ENCODE data around the gene ATXN7L1.
"Not testable (repeated sequence)": the region's sequence is repeated elsewhere in the genome, so short reads cannot be mapped to it uniquely, and the experiment has no call there.

Gene ATXN7L1

DNA sequence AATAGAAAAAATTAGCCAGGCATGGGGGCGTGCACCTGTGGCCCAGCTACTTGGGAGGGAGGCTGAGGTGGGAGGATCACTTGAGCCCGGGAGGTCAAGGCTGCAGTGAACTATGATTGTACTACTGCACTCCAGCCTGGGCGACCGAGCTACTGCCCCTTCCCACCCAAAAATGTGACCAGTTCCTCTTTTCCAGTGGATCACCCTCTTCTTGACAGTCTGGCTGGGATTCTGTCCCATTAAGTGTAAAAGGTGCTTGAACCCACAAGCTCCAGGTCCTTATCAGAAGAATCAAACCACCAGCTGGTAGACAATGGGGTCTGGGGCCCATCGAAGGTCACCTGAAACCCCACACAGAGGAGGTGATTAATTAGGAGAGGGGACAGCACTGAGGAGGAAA lies 14.1 kb downstream of the ATXN7L1 start:
- no peak for DNase-seq (ENCODE audit: low read depth, low spot score)
- Histone ChIP-seq H3K36me3 (ENCODE audit: control insufficient read depth, insufficient read depth, low read length) (no peaks in the 10 kb centered on the region), H3K27ac (ENCODE audit: low read length) (no peak overlapping the region), H3K27me3 (ENCODE audit: control insufficient read depth, insufficient read depth, low read length) (no peaks in the 10 kb centered on the region), H3K4me1 (ENCODE audit: control insufficient read depth, insufficient read depth, low read length) (peaks cover 8% of the 10 kb centered on the region), H3K9me3 (ENCODE audit: control insufficient read depth, insufficient read depth, low read length) (no peaks in the 10 kb centered on the region), H3K4me3 (ENCODE audit: low read length) (no peak overlapping the region)
- WGBS (ENCODE audit: insufficient coverage, insufficient read length) = no CpG with 5 or more reads among the region's 5 CpGs

DNA sequence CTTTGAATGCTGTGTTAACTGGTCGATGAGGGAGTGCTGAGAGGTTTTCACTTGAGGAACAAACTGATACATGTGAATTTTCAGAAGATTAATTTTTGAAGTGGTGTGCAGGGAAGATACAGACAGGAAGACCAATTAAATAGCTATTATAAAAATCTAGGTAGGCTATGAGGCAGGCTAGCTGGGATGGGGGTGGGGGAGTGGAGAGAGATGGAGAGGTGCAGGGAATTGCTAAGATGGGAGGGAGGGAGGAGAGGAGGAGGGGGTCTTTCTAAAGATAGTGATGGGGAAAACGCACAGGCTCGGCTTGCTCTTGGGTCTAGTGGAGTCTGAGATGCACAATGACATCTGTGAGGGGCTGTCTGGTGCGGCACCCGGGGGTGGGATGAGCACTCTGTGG lies 15.2 kb downstream of the ATXN7L1 start:
- no peaks in the 10 kb centered on the region for H3K36me3 ChIP-seq (ENCODE audit: control insufficient read depth, insufficient read depth, low read length)
- DNase-seq (ENCODE audit: low read depth, low spot score) = no peak
- WGBS (ENCODE audit: insufficient coverage, insufficient read length) = no CpG with 5 or more reads among the region's 5 CpGs
- H3K27me3 ChIP-seq (ENCODE audit: control insufficient read depth, insufficient read depth, low read length) = no peaks in the 10 kb centered on the region
- H3K9me3 ChIP-seq (ENCODE audit: control insufficient read depth, insufficient read depth, low read length) = no peaks in the 10 kb centered on the region
- no peak overlapping the region for H3K27ac ChIP-seq (ENCODE audit: low read length)
- H3K4me1 ChIP-seq (ENCODE audit: control insufficient read depth, insufficient read depth, low read length) = peaks cover 9% of the 10 kb centered on the region
- H3K4me3 ChIP-seq (ENCODE audit: low read length) = no peak overlapping the region

DNA sequence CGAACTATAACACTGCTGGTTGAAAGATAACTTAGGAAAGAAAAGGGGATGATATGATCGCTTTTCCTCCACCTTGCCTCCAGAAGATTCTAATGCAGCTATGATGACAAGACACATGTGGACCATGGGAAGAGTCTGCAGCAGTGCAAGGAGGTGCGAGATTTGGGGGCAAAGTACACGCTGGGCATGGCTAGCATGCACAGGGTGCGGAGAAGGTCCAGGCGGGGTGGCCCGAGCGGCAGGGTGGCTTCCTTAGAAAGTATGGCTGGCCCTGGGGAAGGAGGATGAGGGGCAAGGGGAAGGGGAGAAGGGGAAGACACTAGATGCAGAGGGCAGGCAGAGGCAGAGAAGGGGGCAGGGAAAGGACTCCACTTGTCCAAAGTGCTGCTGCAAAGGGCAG lies 15.6 kb downstream of the ATXN7L1 start:
- no peaks in the 10 kb centered on the region for H3K27me3 ChIP-seq (ENCODE audit: control insufficient read depth, insufficient read depth, low read length)
- H3K4me1 ChIP-seq (ENCODE audit: control insufficient read depth, insufficient read depth, low read length) = peaks cover 9% of the 10 kb centered on the region
- H3K27ac ChIP-seq (ENCODE audit: low read length) = no peak overlapping the region
- no peaks in the 10 kb centered on the region for H3K9me3 ChIP-seq (ENCODE audit: control insufficient read depth, insufficient read depth, low read length)
- no peak for DNase-seq (ENCODE audit: low read depth, low spot score)
- no peaks in the 10 kb centered on the region for H3K36me3 ChIP-seq (ENCODE audit: control insufficient read depth, insufficient read depth, low read length)
- no CpG with 5 or more reads among the region's 8 CpGs for WGBS (ENCODE audit: insufficient coverage, insufficient read length)
- no peak overlapping the region for H3K4me3 ChIP-seq (ENCODE audit: low read length)

DNA sequence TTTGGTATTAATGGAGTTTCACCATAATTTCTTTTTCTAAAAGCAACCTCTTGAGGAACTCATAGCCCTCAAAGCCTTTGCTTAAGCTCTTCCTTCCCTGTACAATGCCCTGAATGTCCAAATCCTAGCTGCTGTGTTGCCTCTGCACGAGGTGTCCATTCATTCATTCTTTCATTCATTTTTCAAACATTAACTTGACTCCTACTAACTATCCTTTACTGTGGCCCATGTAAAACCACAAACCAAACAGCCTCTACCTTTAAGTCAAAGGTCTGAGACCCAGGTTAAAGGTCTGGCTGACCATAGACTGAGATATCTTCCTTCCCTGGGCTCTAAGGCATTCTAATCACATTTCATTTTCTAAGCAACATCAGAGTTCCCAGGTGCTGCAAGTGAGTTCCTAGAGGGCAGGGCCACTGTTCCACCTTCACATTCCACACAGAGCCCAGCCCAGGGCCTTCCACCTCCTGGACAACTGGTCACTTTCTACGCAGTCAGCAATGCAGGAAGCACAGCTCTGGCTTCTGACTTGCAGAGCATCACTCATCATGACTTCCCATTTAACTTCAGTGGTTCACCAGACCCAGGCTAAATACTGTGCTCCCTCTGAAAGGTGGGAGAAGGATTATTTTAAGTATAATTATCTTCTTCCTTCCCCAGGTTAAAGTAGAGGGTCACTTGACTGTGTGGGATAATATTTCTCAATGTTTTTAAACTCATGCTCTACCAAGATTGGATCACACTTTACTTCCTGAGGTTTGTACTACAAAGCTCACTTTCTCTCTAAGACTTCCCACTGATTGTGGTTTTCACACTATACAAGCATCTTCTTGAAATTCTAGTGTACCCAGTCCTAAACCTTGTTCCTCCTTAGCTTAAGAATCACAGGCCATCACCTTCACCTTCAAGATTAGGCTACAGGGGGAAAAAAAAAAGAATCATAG lies 19.1 kb downstream of the ATXN7L1 start:
- no peaks in the 10 kb centered on the region for H3K9me3 ChIP-seq (ENCODE audit: control insufficient read depth, insufficient read depth, low read length)
- no peak overlapping the region for H3K4me3 ChIP-seq (ENCODE audit: low read length)
- no peaks in the 10 kb centered on the region for H3K36me3 ChIP-seq (ENCODE audit: control insufficient read depth, insufficient read depth, low read length)
- no peak overlapping the region for H3K27ac ChIP-seq (ENCODE audit: low read length)
- no peaks in the 10 kb centered on the region for H3K27me3 ChIP-seq (ENCODE audit: control insufficient read depth, insufficient read depth, low read length)
- H3K4me1 ChIP-seq (ENCODE audit: control insufficient read depth, insufficient read depth, low read length) = peaks cover 7% of the 10 kb centered on the region
- WGBS (ENCODE audit: insufficient coverage, insufficient read length) = no CpG with 5 or more reads among the region's 2 CpGs
- no peak for DNase-seq (ENCODE audit: low read depth, low spot score)

DNA sequence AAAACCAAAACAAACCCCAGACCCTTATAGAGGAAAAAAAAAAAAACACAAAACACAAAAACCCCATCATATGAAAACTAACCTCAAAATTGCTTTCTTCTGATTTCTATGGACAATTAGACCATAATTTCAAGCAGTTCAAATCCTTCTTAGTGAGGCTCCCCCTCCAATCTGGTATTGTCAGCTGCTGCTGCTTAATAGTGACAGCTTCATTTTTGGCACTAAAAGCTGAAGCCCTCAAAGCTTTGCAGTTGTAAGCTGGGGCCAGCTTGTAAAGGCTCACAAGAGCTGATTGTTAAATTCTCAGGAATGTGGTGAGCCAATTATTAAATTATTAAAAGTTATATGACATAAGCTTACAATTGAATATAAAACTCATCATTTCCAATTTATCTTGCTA lies 21.9 kb downstream of the ATXN7L1 start:
- no peaks in the 10 kb centered on the region for H3K9me3 ChIP-seq (ENCODE audit: control insufficient read depth, insufficient read depth, low read length)
- H3K27me3 ChIP-seq (ENCODE audit: control insufficient read depth, insufficient read depth, low read length) = no peaks in the 10 kb centered on the region
- H3K4me3 ChIP-seq (ENCODE audit: low read length) = no peak overlapping the region
- H3K36me3 ChIP-seq (ENCODE audit: control insufficient read depth, insufficient read depth, low read length) = no peaks in the 10 kb centered on the region
- DNase-seq (ENCODE audit: low read depth, low spot score) = no peak
- H3K4me1 ChIP-seq (ENCODE audit: control insufficient read depth, insufficient read depth, low read length) = peaks cover 8% of the 10 kb centered on the region
- no peak overlapping the region for H3K27ac ChIP-seq (ENCODE audit: low read length)

DNA sequence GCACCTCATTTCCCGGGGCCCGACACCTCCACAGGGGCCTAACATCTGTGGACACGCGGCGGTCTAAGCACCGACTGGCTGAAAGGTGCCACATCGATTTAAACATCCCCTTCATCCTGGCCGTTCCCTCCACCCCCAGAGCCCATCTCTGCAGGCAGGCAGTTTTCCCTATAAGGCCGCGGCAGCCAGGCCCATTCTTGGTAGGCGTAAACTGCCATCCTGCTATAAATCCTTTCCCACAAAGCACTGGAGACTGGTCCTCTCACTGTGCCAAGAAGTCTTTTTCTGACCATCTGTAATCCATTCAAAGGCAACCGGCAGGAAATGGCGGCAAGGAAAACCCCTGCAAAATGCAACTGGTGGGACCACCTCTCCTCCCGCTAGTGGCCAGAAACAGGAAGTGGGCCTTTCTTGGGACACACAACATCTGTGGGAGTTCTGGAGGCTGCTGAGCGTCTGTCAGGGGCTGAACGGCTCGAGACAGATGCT lies 22.4 kb downstream of the ATXN7L1 start:
- H3K4me1 ChIP-seq (ENCODE audit: control insufficient read depth, insufficient read depth, low read length) = peaks cover 10% of the 10 kb centered on the region
- WGBS (ENCODE audit: insufficient coverage, insufficient read length) = no CpG with 5 or more reads among the region's 17 CpGs
- no peaks in the 10 kb centered on the region for H3K36me3 ChIP-seq (ENCODE audit: control insufficient read depth, insufficient read depth, low read length)
- no peak overlapping the region for H3K27ac ChIP-seq (ENCODE audit: low read length)
- no peak for DNase-seq (ENCODE audit: low read depth, low spot score)
- no peaks in the 10 kb centered on the region for H3K9me3 ChIP-seq (ENCODE audit: control insufficient read depth, insufficient read depth, low read length)
- H3K27me3 ChIP-seq (ENCODE audit: control insufficient read depth, insufficient read depth, low read length) = no peaks in the 10 kb centered on the region
- H3K4me3 ChIP-seq (ENCODE audit: low read length) = no peak overlapping the region

DNA sequence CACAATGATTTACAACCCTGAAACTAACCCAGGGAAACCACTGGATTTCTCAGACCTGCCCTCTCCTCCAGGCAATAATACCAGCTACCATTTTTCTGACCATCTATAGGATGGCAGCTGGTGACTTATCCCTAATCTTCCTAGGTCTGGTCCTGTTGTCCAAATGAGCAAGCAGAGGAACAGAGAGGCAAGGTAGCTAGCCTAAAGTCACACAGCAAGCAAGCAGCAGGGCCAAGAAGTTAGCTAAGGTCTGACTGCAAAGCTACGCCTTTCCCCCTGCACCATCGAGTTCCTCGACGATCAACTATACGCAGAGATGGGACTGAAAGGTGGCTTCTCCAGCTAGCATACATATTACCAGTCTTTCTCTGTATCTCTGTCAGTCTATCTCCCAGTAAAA lies 25.3 kb downstream of the ATXN7L1 start:
- H3K27me3 ChIP-seq (ENCODE audit: control insufficient read depth, insufficient read depth, low read length) = no peaks in the 10 kb centered on the region
- no peak overlapping the region for H3K4me3 ChIP-seq (ENCODE audit: low read length)
- H3K36me3 ChIP-seq (ENCODE audit: control insufficient read depth, insufficient read depth, low read length) = no peaks in the 10 kb centered on the region
- no peaks in the 10 kb centered on the region for H3K9me3 ChIP-seq (ENCODE audit: control insufficient read depth, insufficient read depth, low read length)
- no CpG with 5 or more reads among the region's 5 CpGs for WGBS (ENCODE audit: insufficient coverage, insufficient read length)
- no peak for DNase-seq (ENCODE audit: low read depth, low spot score)
- H3K27ac ChIP-seq (ENCODE audit: low read length) = no peak overlapping the region
- peaks cover 9% of the 10 kb centered on the region for H3K4me1 ChIP-seq (ENCODE audit: control insufficient read depth, insufficient read depth, low read length)

DNA sequence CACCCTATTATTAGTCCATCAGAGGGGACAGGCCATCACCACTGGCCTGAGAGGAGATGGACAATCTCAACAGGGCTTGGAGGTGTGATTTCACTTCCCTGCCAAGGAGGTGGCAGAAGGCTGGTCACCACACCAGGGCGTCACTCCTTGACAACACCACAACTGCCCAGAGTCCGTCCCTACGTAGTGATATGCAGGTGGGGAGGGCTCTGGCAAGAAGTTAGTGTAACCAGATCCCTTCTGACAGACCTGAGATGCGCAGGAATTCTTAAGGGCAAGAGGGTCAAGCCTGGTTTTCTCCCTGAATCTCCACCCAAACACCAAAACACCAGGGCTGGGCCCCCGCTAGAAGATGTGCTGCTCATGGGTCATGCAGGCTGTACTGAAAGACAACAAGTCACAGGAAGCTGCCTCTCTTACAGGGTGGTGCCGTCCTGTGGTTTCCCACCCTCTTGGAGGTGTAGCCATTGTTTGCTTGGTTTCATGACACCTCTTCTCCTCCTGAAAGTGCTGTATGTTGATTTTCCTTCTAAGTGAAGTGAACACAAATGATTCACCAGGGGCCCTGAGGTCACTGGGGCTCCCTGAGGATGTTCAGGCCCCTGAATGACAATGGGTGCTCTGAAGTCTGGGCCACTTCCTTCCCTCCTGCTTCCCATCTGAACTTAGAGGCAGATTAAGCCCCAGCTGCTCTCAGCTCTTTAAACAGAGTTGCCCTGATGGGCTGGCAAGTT lies 27.1 kb downstream of the ATXN7L1 start:
- no peak overlapping the region for H3K4me3 ChIP-seq (ENCODE audit: low read length)
- no peaks in the 10 kb centered on the region for H3K9me3 ChIP-seq (ENCODE audit: control insufficient read depth, insufficient read depth, low read length)
- no peak overlapping the region for H3K27ac ChIP-seq (ENCODE audit: low read length)
- DNase-seq (ENCODE audit: low read depth, low spot score) = peak; percentile 70
- H3K36me3 ChIP-seq (ENCODE audit: control insufficient read depth, insufficient read depth, low read length) = no peaks in the 10 kb centered on the region
- WGBS (ENCODE audit: insufficient coverage, insufficient read length) = no CpG with 5 or more reads among the region's 6 CpGs
- H3K27me3 ChIP-seq (ENCODE audit: control insufficient read depth, insufficient read depth, low read length) = no peaks in the 10 kb centered on the region
- H3K4me1 ChIP-seq (ENCODE audit: control insufficient read depth, insufficient read depth, low read length) = peaks cover 9% of the 10 kb centered on the region

DNA sequence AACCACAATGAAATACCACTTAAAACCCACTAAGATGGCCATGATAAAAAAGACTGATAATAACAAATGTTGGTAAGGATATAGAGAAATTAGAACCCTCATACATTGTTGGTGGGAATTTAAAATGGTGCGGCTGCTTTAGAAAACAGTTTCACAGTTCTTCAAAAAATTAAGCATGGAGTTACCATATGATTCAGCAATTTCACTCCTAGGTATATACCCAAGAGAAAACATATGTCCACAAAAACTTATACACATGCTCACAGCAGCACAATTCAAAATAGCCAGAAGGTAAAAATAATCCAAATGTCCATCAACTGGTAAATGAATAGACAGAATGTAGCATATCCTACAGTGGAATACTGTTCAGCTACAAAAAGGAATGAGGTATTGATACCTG lies 30.0 kb downstream of the ATXN7L1 start:
- no CpG with 5 or more reads among the region's 1 CpG for WGBS (ENCODE audit: insufficient coverage, insufficient read length)
- DNase-seq (ENCODE audit: low read depth, low spot score) = no peak
- Histone ChIP-seq H3K9me3 (ENCODE audit: control insufficient read depth, insufficient read depth, low read length) (no peaks in the 10 kb centered on the region), H3K4me3 (ENCODE audit: low read length) (no peak overlapping the region), H3K27me3 (ENCODE audit: control insufficient read depth, insufficient read depth, low read length) (no peaks in the 10 kb centered on the region), H3K27ac (ENCODE audit: low read length) (no peak overlapping the region), H3K36me3 (ENCODE audit: control insufficient read depth, insufficient read depth, low read length) (no peaks in the 10 kb centered on the region), H3K4me1 (ENCODE audit: control insufficient read depth, insufficient read depth, low read length) (peaks cover 7% of the 10 kb centered on the region)

DNA sequence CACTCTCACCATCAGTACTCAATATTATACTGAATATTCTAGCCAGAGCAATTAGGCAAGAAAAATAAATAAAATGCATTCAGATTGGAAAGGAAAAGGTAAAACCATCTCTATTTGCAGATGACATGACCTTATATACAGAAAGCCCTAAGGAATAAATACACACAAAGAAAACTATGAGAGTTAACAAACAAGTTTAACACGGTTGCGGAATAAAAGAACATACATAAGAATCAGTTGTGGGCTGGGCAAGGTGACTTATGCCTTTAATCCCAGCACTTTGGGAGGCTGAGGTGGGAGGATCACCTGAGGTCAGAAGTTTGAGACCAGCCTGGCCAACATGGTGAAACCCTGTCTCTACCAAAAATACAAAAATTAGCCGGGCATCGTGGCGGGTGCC lies 31.7 kb downstream of the ATXN7L1 start:
- WGBS (ENCODE audit: insufficient coverage, insufficient read length) = no CpG with 5 or more reads among the region's 5 CpGs
- not testable (repeated sequence) for H3K27ac ChIP-seq (ENCODE audit: low read length); H3K27me3 ChIP-seq (ENCODE audit: control insufficient read depth, insufficient read depth, low read length); H3K9me3 ChIP-seq (ENCODE audit: control insufficient read depth, insufficient read depth, low read length); DNase-seq (ENCODE audit: low read depth, low spot score); H3K4me1 ChIP-seq (ENCODE audit: control insufficient read depth, insufficient read depth, low read length); H3K4me3 ChIP-seq (ENCODE audit: low read length); H3K36me3 ChIP-seq (ENCODE audit: control insufficient read depth, insufficient read depth, low read length)
